PC-9 (cell line): ENCODE measurements around the gene VDR. TPM values are rescaled to one million over a fixed set of nuclear protein-coding genes. Genes with fewer than 3 reads are reported as not detected.
A peak's percentile ranks its signal among the peaks of the same experiment; 100 is the strongest.

Experiments used
- BruUV-seq: library from RNA; stranded (reverse); fragments of 400-500 nt; replicated peaks from 2 replicates; lab custom pipeline; 2021; lab: Mats Ljungman, UMichigan
- CTCF ChIA-PET: fragments of 300-600 bp; sonication (Branson Sonifier 250); formaldehyde crosslinking; loops from one replicate; lab custom pipeline; 2022; ENCODE audit warnings: antibody characterized with exemption; lab: Charles Lee
- POLR2A ChIA-PET: fragments of 300-600 bp; sonication (Branson Sonifier 250); formaldehyde crosslinking; loops from one replicate; lab custom pipeline; 2022; ENCODE audit warnings: antibody characterized with exemption; ENCODE audit not compliant: unreplicated experiment; lab: Charles Lee
- DNase-seq, 2 experiments: peaks; one replicate each; pipeline versions ENCODE4 v3.0.0 to v3.0.0-alpha.2; 2015 to 2022; ENCODE audit warnings: mixed read lengths in 1 of 2
- H2AFZ ChIP-seq: fragments of 200-600 bp; sonication (generic); 2 replicates; pipeline ENCODE4 v1.8.1; 2017; ENCODE audit warnings: antibody characterized with exemption
- H3F3A ChIP-seq: fragments of 200-600 bp; sonication (generic); 2 replicates; pipeline ENCODE4 v1.8.1; 2017; ENCODE audit warnings: antibody characterized with exemption, mild to moderate bottlenecking, low read depth; ENCODE audit not compliant: insufficient read depth
- H3K27ac ChIP-seq: fragments of 200-600 bp; sonication (generic); 2 replicates; pipeline ENCODE4 v1.6.1; 2016; ENCODE audit warnings: mixed run types
- H3K27me3 ChIP-seq: fragments of 200-600 bp; sonication (generic); 2 replicates; pipeline ENCODE4 v1.6.1; 2016; ENCODE audit warnings: low read depth, mixed run types; ENCODE audit not compliant: insufficient read depth
- H3K36me3 ChIP-seq: fragments of 200-600 bp; sonication (generic); 2 replicates; pipeline ENCODE4 v1.6.1; 2016; ENCODE audit warnings: low read depth, mixed run types
- H3K4me1 ChIP-seq: fragments of 200-600 bp; sonication (generic); replicated peaks from 2 replicates; pipeline ENCODE4 v1.6.1; 2016; ENCODE audit warnings: mixed run types; ENCODE audit not compliant: insufficient read depth
- H3K4me2 ChIP-seq: fragments of 200-600 bp; sonication (generic); 2 replicates; pipeline ENCODE4 v1.6.1; 2017; ENCODE audit warnings: mixed run types
- H3K4me3 ChIP-seq: fragments of 200-600 bp; sonication (generic); 2 replicates; pipeline ENCODE4 v1.6.1; 2016; ENCODE audit warnings: mixed run types
- H3K79me2 ChIP-seq: fragments of 200-600 bp; sonication (generic); 2 replicates; pipeline ENCODE4 v1.6.1; 2017; ENCODE audit warnings: low read depth, mixed run types
- H3K9me2 ChIP-seq: fragments of 200-600 bp; sonication (generic); 2 replicates; pipeline ENCODE4 v1.8.1; 2017; ENCODE audit warnings: mild to moderate bottlenecking; ENCODE audit not compliant: insufficient read depth
- H3K9me3 ChIP-seq: fragments of 200-600 bp; sonication (generic); 2 replicates; pipeline ENCODE4 v1.8.1; 2016; ENCODE audit warnings: low read depth; ENCODE audit not compliant: insufficient read depth
- H4K20me1 ChIP-seq: fragments of 200-600 bp; sonication (generic); 2 replicates; pipeline ENCODE4 v1.8.1; 2017; ENCODE audit not compliant: insufficient read depth
- CTCF ChIP-seq: fragments of 200-600 bp; sonication (generic); conservative IDR thresholded peaks from 2 replicates; pipeline ENCODE4 v1.6.1; 2017; ENCODE audit warnings: mixed run types, antibody characterized with exemption, mild to moderate bottlenecking, moderate library complexity
- EZH2 ChIP-seq: fragments of 200-600 bp; sonication (generic); IDR thresholded peaks from 2 replicates; pipeline ENCODE4 v1.8.0; 2017; ENCODE audit warnings: antibody characterized with exemption, low read depth
- intact Hi-C: fragments of 100-400 bp; cut with micrococcal nuclease; formaldehyde crosslinking; loops from one replicate; pipeline ENCODE4 v1.10.0; 2022; ENCODE audit not compliant: unreplicated experiment
- total RNA-seq: library from RNA; stranded (reverse); gene quantifications from 2 replicates; pipeline ENCODE4 v1.2.3, GENCODE V29; 2021

The VDR gene
- total RNA-seq, 1 experiment from 2014 or later, result 12.3 TPM

GRCh38 chr12:47901718-47902093, 3.1 kb downstream of the VDR start:
- H3K36me3 ChIP-seq, result peaks cover 4% of the 10 kb centered on the region; the same call in 1 of the 2 replicates
- peaks cover 52% of the 10 kb centered on the region for H3K79me2 ChIP-seq
- H2AFZ ChIP-seq, result no peak overlapping the region
- no TSS peak for BruUV-seq
- H3K9me3 ChIP-seq, result no peaks in the 10 kb centered on the region
- no peaks in the 10 kb centered on the region for H3K27me3 ChIP-seq
- peak overlapping the region; percentile 8 for H3K27ac ChIP-seq
- no peaks in the 10 kb centered on the region for H3K9me2 ChIP-seq
- POLR2A ChIA-PET, result no interaction called here
- no peaks in the 10 kb centered on the region for H4K20me1 ChIP-seq
- TF ChIP-seq CTCF (no peak), EZH2 (no peak)
- H3K4me1 ChIP-seq, result peaks cover 67% of the 10 kb centered on the region
- CTCF ChIA-PET, result no interaction called here
- H3K4me2 ChIP-seq, result peak overlapping the region; percentile 57
- no peak overlapping the region for H3K4me3 ChIP-seq
- intact Hi-C loops, result loop anchor here (2.0 to 10.0 kb wide), 5 partner anchors 61 to 716 kb away; partner anchors contain the start of genes ASB8, SENP1 and TMEM106C
- H3F3A ChIP-seq, result peaks cover 40% of the 10 kb centered on the region
- no peak for DNase-seq

- Histone ChIP-seq H3K9me2 (no peaks in the 10 kb centered on the region), H3K4me1 (peaks cover 72% of the 10 kb centered on the region), H3K36me3 (peaks cover 4% of the 10 kb centered on the region; the same call in 1 of the 2 replicates), H3K27me3 (no peaks in the 10 kb centered on the region), H3K27ac (peak overlapping the region; percentile 8), H3K9me3 (no peaks in the 10 kb centered on the region), H3F3A (peaks cover 45% of the 10 kb centered on the region), H3K79me2 (peaks cover 54% of the 10 kb centered on the region), H3K4me3 (no peak overlapping the region), H4K20me1 (no peaks in the 10 kb centered on the region), H3K4me2 (peak overlapping the region; percentile 57), H2AFZ (no peak overlapping the region)
- BruUV-seq, result no TSS peak
- no peak for TF ChIP-seq EZH2
- no peak for TF ChIP-seq CTCF
- intact Hi-C loops, result loop anchor here (2.0 to 10.0 kb wide), 5 partner anchors 62 to 716 kb away; partner anchors contain the start of genes ASB8, SENP1 and TMEM106C
- CTCF ChIA-PET, result interaction anchor here (0.8 to 1.8 kb wide), 3 partner anchors 45 to 148 kb away, joined by 3 to 8 read pairs (median 4); no protein-coding TSS in a partner anchor
- DNase-seq, result no peak
- POLR2A ChIA-PET, result no interaction called here
Observed at GRCh38 chr12:47901063-47901717, 3.6 kb downstream of the VDR start.

- peak overlapping the region; percentile 8 for H3K27ac ChIP-seq
- peaks cover 4% of the 10 kb centered on the region; the same call in 1 of the 2 replicates for H3K36me3 ChIP-seq
- peak overlapping the region; percentile 57 for H3K4me2 ChIP-seq
- DNase-seq, result peak; percentile 75 to 93
- H2AFZ ChIP-seq, result no peak overlapping the region
- peaks cover 71% of the 10 kb centered on the region for H3K4me1 ChIP-seq
- H3K27me3 ChIP-seq, result no peaks in the 10 kb centered on the region
- H3K9me2 ChIP-seq, result no peaks in the 10 kb centered on the region
- intact Hi-C loops, result loop anchor here (1.0 to 10.0 kb wide), 6 partner anchors 49 to 717 kb away; partner anchors contain the start of genes ASB8, SENP1 and TMEM106C
- H4K20me1 ChIP-seq, result no peaks in the 10 kb centered on the region
- H3K9me3 ChIP-seq, result no peaks in the 10 kb centered on the region
- no TSS peak for BruUV-seq
- ChIA-PET POLR2A (no interaction called here), CTCF (interaction anchor here (0.6 to 1.8 kb wide), 5 partner anchors 46 to 266 kb away, joined by 3 to 8 read pairs (median 4); no protein-coding TSS in a partner anchor)
- TF ChIP-seq CTCF, result peak; percentile 66
- no peak for TF ChIP-seq EZH2
- peaks cover 58% of the 10 kb centered on the region for H3K79me2 ChIP-seq
- no peak overlapping the region for H3K4me3 ChIP-seq
- peaks cover 47% of the 10 kb centered on the region for H3F3A ChIP-seq
Observed at GRCh38 chr12:47900131-47901062, 4.4 kb downstream of the VDR start.
